ENCODE measurements around the gene SUGCT. TPM values are rescaled to one million over a fixed set of nuclear protein-coding genes. Genes with fewer than 3 reads are reported as not detected.

The SUGCT gene
- total RNA-seq, 1 donor from 2014 or later = 9.8 TPM

DNA sequence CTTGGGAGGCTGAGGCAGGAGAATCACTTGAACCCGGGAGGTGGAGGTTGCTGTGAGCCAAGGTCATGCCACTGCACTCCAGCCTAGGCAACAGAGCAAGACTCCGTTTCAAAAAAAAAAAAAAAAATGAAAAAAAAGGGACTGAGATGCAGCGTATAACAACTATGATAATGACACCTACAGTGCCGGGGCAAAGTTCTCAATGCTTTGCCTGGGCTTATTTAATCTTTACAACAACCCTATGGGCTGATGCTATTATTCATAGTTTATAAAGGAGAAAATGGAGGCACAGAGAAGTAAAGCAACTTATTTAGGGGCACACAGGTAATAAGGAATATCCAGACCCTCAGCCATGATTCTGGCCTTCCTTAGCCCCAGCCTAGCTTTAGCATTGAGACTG lies 47.6 kb downstream of the SUGCT start:
- H3K4me1 ChIP-seq = no peaks in the 10 kb centered on the region
- intact Hi-C loops (cut with DNase I) = no loop called here
- TF ChIP-seq, protein P1, sequence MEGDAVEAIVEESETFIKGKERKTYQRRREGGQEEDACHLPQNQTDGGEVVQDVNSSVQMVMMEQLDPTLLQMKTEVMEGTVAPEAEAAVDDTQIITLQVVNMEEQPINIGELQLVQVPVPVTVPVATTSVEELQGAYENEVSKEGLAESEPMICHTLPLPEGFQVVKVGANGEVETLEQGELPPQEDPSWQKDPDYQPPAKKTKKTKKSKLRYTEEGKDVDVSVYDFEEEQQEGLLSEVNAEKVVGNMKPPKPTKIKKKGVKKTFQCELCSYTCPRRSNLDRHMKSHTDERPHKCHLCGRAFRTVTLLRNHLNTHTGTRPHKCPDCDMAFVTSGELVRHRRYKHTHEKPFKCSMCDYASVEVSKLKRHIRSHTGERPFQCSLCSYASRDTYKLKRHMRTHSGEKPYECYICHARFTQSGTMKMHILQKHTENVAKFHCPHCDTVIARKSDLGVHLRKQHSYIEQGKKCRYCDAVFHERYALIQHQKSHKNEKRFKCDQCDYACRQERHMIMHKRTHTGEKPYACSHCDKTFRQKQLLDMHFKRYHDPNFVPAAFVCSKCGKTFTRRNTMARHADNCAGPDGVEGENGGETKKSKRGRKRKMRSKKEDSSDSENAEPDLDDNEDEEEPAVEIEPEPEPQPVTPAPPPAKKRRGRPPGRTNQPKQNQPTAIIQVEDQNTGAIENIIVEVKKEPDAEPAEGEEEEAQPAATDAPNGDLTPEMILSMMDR (IDR thresholded peaks at IDR 0.05) = no peak
- DNase-seq (ENCODE audit: low spot score in 2 of 2) = no peak
- H3K9me3 ChIP-seq = no peaks in the 10 kb centered on the region
- H3K27ac ChIP-seq = no peak overlapping the region
- H3K36me3 ChIP-seq = peaks cover 0 to 3% of the 10 kb centered on the region in 2 donors
- H3K27me3 ChIP-seq = no peaks in the 10 kb centered on the region
- no peak overlapping the region for H3K4me3 ChIP-seq

DNA sequence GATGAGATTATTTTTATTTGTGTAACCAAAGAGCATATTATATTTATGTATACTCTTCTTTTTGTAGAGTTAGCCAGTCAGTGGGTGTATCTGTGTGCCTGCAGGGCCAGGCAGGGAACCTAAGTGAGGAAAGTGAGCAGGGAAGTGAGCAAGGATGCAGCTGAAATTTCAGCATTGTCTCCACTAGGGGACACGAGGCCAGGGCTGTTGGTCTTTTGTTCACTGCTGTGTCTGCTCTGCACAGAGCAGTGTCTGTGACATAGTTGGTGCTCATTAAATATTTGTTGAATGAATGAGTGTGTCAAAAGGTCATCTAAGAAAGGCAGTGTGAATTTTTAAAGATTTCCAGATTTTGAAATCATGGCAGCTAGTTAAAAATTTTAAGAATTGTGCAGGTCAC lies 51.8 kb downstream of the SUGCT start:
- TF ChIP-seq, protein P1 (IDR thresholded peaks at IDR 0.05) = no peak
- Histone ChIP-seq H3K4me3 (no peak overlapping the region), H3K4me1 (no peaks in the 10 kb centered on the region), H3K27ac (no peak overlapping the region), H3K27me3 (no peaks in the 10 kb centered on the region), H3K36me3 (peaks cover 3 to 4% of the 10 kb centered on the region in 2 donors), H3K9me3 (no peaks in the 10 kb centered on the region)
- DNase-seq (ENCODE audit: low spot score in 2 of 2) = no peak
- intact Hi-C loops (cut with DNase I) = no loop called here

DNA sequence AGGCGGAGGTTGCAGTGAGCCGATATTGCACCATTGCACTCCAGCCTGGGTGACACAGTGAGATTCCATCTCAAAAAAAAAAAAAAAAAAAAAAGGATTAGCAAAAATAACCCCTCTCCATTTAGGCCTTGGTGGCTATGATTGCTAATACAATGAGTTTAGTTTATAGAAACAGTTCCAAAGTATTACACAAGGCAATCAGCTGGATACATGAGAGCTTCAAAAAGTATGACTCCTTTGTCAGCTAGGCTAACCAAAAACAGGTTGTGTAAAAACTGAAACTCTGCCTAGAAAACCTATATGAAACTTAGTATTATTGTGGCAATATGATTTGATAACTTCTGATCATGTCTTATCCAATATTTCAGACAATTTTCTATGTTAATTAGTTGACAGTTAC lies 57.2 kb downstream of the SUGCT start:
- TF ChIP-seq, protein P1 (IDR thresholded peaks at IDR 0.05) = no peak
- Histone ChIP-seq H3K4me1 (no peaks in the 10 kb centered on the region), H3K27ac (no peak overlapping the region), H3K27me3 (no peaks in the 10 kb centered on the region), H3K4me3 (no peak overlapping the region), H3K9me3 (no peaks in the 10 kb centered on the region), H3K36me3 (peaks cover 0 to 4% of the 10 kb centered on the region in 2 donors)
- intact Hi-C loops (cut with DNase I) = no loop called here
- DNase-seq (ENCODE audit: low spot score in 2 of 2) = no peak

DNA sequence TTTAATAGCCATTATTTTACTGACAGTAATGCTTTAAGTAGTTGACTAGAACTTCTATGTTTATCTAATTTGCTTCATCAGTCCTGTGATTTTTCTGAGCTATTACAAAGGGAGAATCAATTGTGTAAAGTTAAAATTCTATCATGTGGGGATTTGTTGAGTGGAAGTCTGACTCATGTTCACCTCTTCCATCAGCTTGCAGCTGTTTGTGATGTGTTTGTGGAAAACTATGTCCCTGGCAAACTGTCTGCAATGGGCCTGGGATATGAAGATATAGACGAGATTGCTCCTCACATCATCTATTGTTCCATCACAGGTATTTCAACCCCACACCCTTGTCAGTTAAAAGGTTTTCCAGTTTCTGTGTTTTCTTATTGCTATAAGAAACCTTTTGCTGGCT lies 59.9 kb downstream of the SUGCT start:
- Histone ChIP-seq H3K36me3 (peaks cover 0 to 4% of the 10 kb centered on the region in 2 donors), H3K27ac (no peak overlapping the region), H3K27me3 (no peaks in the 10 kb centered on the region), H3K9me3 (no peaks in the 10 kb centered on the region), H3K4me1 (peaks cover 0 to 2% of the 10 kb centered on the region in 2 donors), H3K4me3 (no peak overlapping the region)
- DNase-seq (ENCODE audit: low spot score in 2 of 2) = no peak
- TF ChIP-seq, protein P1 (IDR thresholded peaks at IDR 0.05) = no peak
- intact Hi-C loops (cut with DNase I) = no loop called here

DNA sequence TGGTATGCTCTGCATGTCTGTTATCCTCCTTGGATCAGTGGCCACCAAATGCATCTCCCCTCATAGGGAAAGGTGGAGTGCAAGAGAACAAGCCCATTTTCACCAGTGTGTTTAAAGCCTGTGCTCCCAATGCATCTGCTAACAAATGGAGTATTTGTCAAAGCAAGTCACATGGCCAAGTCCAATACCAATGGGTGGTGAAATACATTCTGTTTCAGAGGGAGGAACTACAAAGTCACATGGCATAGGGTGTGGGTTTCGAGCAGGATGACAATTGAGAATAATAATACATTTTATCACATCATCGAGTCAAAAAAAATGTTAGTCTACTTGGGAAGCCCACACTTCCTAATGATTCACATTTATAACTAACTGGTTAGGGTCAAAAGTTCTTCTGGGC lies 62.7 kb downstream of the SUGCT start:
- H3K4me3 ChIP-seq = no peak overlapping the region
- no peak overlapping the region for H3K27ac ChIP-seq
- DNase-seq (ENCODE audit: low spot score in 2 of 2) = no peak
- TF ChIP-seq, protein P1 (IDR thresholded peaks at IDR 0.05) = no peak
- peaks cover 0 to 4% of the 10 kb centered on the region in 2 donors for H3K4me1 ChIP-seq
- intact Hi-C loops (cut with DNase I) = no loop called here
- H3K36me3 ChIP-seq = no peaks in the 10 kb centered on the region
- no peaks in the 10 kb centered on the region for H3K27me3 ChIP-seq
- H3K9me3 ChIP-seq = no peaks in the 10 kb centered on the region
